GM12878 (cell line): ENCODE results near the gene KTI12. TPM values are rescaled to one million over a fixed set of nuclear protein-coding genes. Genes with fewer than 3 reads are reported as not detected.

Experiments
- CBX3 ChIP-seq: fragments of 200-600 bp; sonication (generic); IDR thresholded peaks from 2 replicates; pipeline ENCODE4 v1.6.1; 2016; ENCODE audit warnings: low read depth, borderline replicate concordance
- CBX5 ChIP-seq: sonication (generic); IDR thresholded peaks from 2 replicates; pipeline ENCODE4 v1.6.1; 2016; ENCODE audit warnings: low read depth, moderate library complexity, mild to moderate bottlenecking, inconsistent platforms
- CEBPB ChIP-seq, 2 experiments: fragments of 150-350 bp in 1 of 2; IDR thresholded peaks; 2 replicates each; pipeline ENCODE4 v1.6.1; 2012 to 2014; ENCODE audit warnings: low read depth in 2 of 2, low read length in 2 of 2, borderline replicate concordance in 1 of 2, inconsistent platforms in 1 of 2
- CTCF ChIP-seq, 3 experiments: IDR thresholded peaks in 2 of 3; conservative IDR thresholded peaks in 1 of 3; 2 replicates each; pipeline ENCODE4 v1.5.1; 2011; ENCODE audit warnings: low read depth in 3 of 3, low read length in 3 of 3, mild to moderate bottlenecking in 3 of 3, control low read depth in 2 of 3, moderate library complexity in 2 of 3, inconsistent platforms in 1 of 3, mixed read lengths in 1 of 3; ENCODE audit not compliant: control insufficient read depth in 2 of 3, insufficient read depth in 1 of 3; ENCODE audit errors: extremely low read depth in 1 of 3
- HCFC1 ChIP-seq: fragments of 150-350 bp; IDR thresholded peaks from 2 replicates; pipeline ENCODE4 v1.6.1; 2014; ENCODE audit warnings: low read length
- HSF1 ChIP-seq: fragments of 150-350 bp; IDR thresholded peaks from 2 replicates; pipeline ENCODE4 v1.6.1; 2014; ENCODE audit warnings: mild to moderate bottlenecking, low read depth, low read length
- IKZF1 ChIP-seq: fragments of 450-650 bp; conservative IDR thresholded peaks from 2 replicates; pipeline ENCODE4 v1.6.1; 2017; ENCODE audit warnings: antibody characterized with exemption, mild to moderate bottlenecking
- IRF3 ChIP-seq: fragments of 450-650 bp; IDR thresholded peaks from 2 replicates; pipeline ENCODE4 v1.6.1; 2014; ENCODE audit warnings: mild to moderate bottlenecking
- KAT2A ChIP-seq: conservative IDR thresholded peaks from 2 replicates; pipeline ENCODE4 v1.6.1; 2011; ENCODE audit warnings: low read depth, low read length; ENCODE audit not compliant: control insufficient read depth
- KLF5 ChIP-seq: fragments of 450-650 bp; IDR thresholded peaks from 2 replicates; pipeline ENCODE4 v1.6.1; 2014; ENCODE audit warnings: mild to moderate bottlenecking; ENCODE audit not compliant: partially characterized antibody
- NFXL1 ChIP-seq: fragments of 450-650 bp; IDR thresholded peaks from 2 replicates; pipeline ENCODE4 v1.6.1; 2017; ENCODE audit warnings: antibody characterized with exemption, mild to moderate bottlenecking, borderline replicate concordance
- POLR2AphosphoS5 ChIP-seq: IDR thresholded peaks from 2 replicates; pipeline ENCODE4 v1.6.1; 2011; ENCODE audit warnings: mild to moderate bottlenecking, low read length, inconsistent platforms
- RB1 ChIP-seq: fragments of 450-650 bp; formaldehyde crosslinking; IDR thresholded peaks from 2 replicates; pipeline ENCODE4 v1.6.1; 2017; ENCODE audit warnings: mild to moderate bottlenecking, borderline replicate concordance
- RELB ChIP-seq: fragments of 450-650 bp; IDR thresholded peaks from 2 replicates; pipeline ENCODE4 v1.6.1; 2017; ENCODE audit warnings: low read depth, mild to moderate bottlenecking, moderate library complexity
- SIX5 ChIP-seq: IDR thresholded peaks from 2 replicates; pipeline ENCODE4 v1.6.1; 2011; ENCODE audit warnings: mild to moderate bottlenecking, low read depth, low read length, moderate library complexity; ENCODE audit not compliant: severe bottlenecking
- SREBF1 ChIP-seq: IDR thresholded peaks from 2 replicates; pipeline ENCODE4 v1.6.1; 2012; ENCODE audit warnings: mild to moderate bottlenecking, low read length
- TARDBP ChIP-seq: IDR thresholded peaks from 2 replicates; pipeline ENCODE4 v1.6.1; 2016; ENCODE audit warnings: borderline replicate concordance
- TCF7 ChIP-seq: IDR thresholded peaks from 2 replicates; pipeline ENCODE4 v1.6.1; 2014; ENCODE audit warnings: antibody characterized with exemption, borderline replicate concordance
- ZNF217 ChIP-seq: fragments of 450-650 bp; IDR thresholded peaks from 2 replicates; pipeline ENCODE4 v1.6.1; 2017; ENCODE audit warnings: antibody characterized with exemption, mild to moderate bottlenecking
- ZNF274 ChIP-seq: IDR thresholded peaks from one replicate; pipeline ENCODE4 v1.8.0; 2011; ENCODE audit not compliant: insufficient read length, insufficient read depth
- ZZZ3 ChIP-seq: IDR thresholded peaks from 2 replicates; pipeline ENCODE4 v1.6.1; 2011; ENCODE audit warnings: low read depth; ENCODE audit not compliant: control insufficient read depth, insufficient read length
- polyA plus RNA-seq, 11 experiments: library from polyadenylated mRNA; depleted of rRNA in 4 of 11; unstranded in 6 of 11; stranded (reverse) in 5 of 11; fragments of >200 nt; fragmentation: Nextera tagmentation in 4 of 11; fragmentation: Illumina TruSeq in 1 of 11; extraction: Ambion mirVana in 4 of 11; extraction: Trizol in 1 of 11; gene quantifications; 1 replicate in 1 of 11; 2 replicates in 10 of 11; pipeline versions ENCODE4 v1.2.1 to v1.2.3, GENCODE V29; 2011 to 2016; ENCODE audit warnings: inconsistent platforms in 2 of 11, missing spikeins in 2 of 11, low read depth in 1 of 11
- total RNA-seq, 4 experiments: library from RNA; depleted of rRNA in 3 of 4; stranded (reverse); fragments of >200 nt in 3 of 4; fragmentation: Illumina TruSeq in 1 of 4; extraction: Trizol in 1 of 4; gene quantifications; 2 replicates each; pipeline versions ENCODE4 v1.2.1 to v1.2.3, GENCODE V29; 2013 to 2021

The KTI12 gene
- total and polyA plus RNA-seq, 10 of the 15 experiments (the other 5 are each of a cell fraction or from before 2014, with no cell fraction given): 2.7 to 32.4 (median 17.6) TPM

GRCh38 chr1:52002038-52002917, 31.3 kb downstream of the KTI12 start (continued):
- no peak for TF ChIP-seq RELB
- no peak for TF ChIP-seq HCFC1
- no peak for TF ChIP-seq SREBF1
- peak; percentile 86; the same call in 1 of the 2 replicates for TF ChIP-seq RB1
- TF ChIP-seq CTCF (IDR thresholded peaks at IDR 0.05 in 2 of 3, conservative IDR thresholded peaks at IDR 0.05 in 1 of 3; ENCODE audit: control insufficient read depth in 2 of 3, extremely low read depth in 1 of 3, insufficient read depth in 1 of 3, low read depth in 3 of 3, low read length in 3 of 3): peak; percentile 85 to 95 (median 92)
- no peak for TF ChIP-seq SIX5
- TF ChIP-seq CEBPB (IDR thresholded peaks at IDR 0.05; ENCODE audit: borderline replicate concordance in 1 of 2, low read depth in 2 of 2, low read length in 2 of 2): 0 out of 4 replicates have a peak, but pooled peaks of 1 of the 2 experiments have one; percentile 13
- TF ChIP-seq ZZZ3: no peak
- TF ChIP-seq NFXL1: no peak
- TF ChIP-seq TARDBP: no peak
- TF ChIP-seq POLR2AphosphoS5: no peak
- no peak for TF ChIP-seq IKZF1
- TF ChIP-seq IRF3: no peak
- TF ChIP-seq TCF7: no peak
- TF ChIP-seq KLF5: no peak
- no peak for TF ChIP-seq ZNF217
- no peak for TF ChIP-seq CBX3
- no peak for TF ChIP-seq KAT2A
- TF ChIP-seq CBX5: no peak
- no peak for TF ChIP-seq ZNF274
- no peak for TF ChIP-seq HSF1
